KOPT-K1 (cell line): ENCODE results near the gene FGR.

Source experiments
- H3K27ac ChIP-seq: fragments of 200-600 bp; sonication (generic); 2 replicates; pipeline ENCODE4 v1.5.1; 2016; ENCODE audit warnings: antibody characterized with exemption, mild to moderate bottlenecking, low read depth, low read length; ENCODE audit not compliant: poor library complexity, severe bottlenecking
- H3K36me3 ChIP-seq: fragments of 200-600 bp; sonication (generic); 2 replicates; pipeline ENCODE4 v1.5.1; 2017; ENCODE audit warnings: antibody characterized with exemption, mild to moderate bottlenecking, low read length, moderate library complexity; ENCODE audit not compliant: insufficient read depth
- H3K9me3 ChIP-seq: fragments of 200-600 bp; sonication (generic); 2 replicates; pipeline ENCODE4 v1.5.1; 2017; ENCODE audit warnings: antibody characterized with exemption, low read length, mild to moderate bottlenecking; ENCODE audit not compliant: insufficient read depth, poor library complexity, severe bottlenecking

Gene FGR

GRCh38 chr1:27665016-27665651 is 30.1 kb upstream of the FGR start:
- Histone ChIP-seq H3K27ac (no peak overlapping the region), H3K36me3 (peaks cover 21% of the 10 kb centered on the region; the same call in 1 of the 2 replicates), H3K9me3 (no peaks in the 10 kb centered on the region)

DNA sequence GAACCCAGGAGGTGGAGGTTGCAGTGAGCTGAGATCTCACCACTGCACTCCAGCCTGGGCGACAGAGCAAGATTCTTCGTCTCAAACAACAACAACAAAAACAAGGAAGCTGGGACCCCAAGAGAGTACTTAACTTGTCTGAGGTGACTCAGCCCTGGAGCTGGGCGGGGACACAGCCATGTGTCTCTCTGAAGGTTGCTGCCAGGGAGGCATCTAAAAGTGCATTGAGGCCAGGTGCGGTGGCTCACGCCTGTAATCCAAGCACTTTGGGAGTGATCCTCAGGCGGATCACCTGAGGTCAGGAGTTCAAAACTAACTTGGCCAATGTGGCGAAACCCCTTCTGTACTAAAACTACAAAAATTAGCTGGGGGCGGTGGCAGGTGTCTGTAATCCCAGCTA is 29.3 kb upstream of the FGR start:
- no peaks in the 10 kb centered on the region for H3K9me3 ChIP-seq
- H3K36me3 ChIP-seq = peaks cover 21% of the 10 kb centered on the region; the same call in 1 of the 2 replicates
- peak overlapping the region; percentile 99 for H3K27ac ChIP-seq

- peak overlapping the region; percentile 99 for H3K27ac ChIP-seq
- H3K9me3 ChIP-seq = no peaks in the 10 kb centered on the region
- H3K36me3 ChIP-seq = peaks cover 21% of the 10 kb centered on the region; the same call in 1 of the 2 replicates
Observed at GRCh38 chr1:27662707-27663393, 27.9 kb upstream of the FGR start.

GRCh38 chr1:27662261-27662660 is 27.3 kb upstream of the FGR start:
- peak overlapping the region; percentile 99 for H3K27ac ChIP-seq

GRCh38 chr1:27661412-27662075 is 26.6 kb upstream of the FGR start:
- H3K27ac ChIP-seq = peak overlapping the region; percentile 99
- no peaks in the 10 kb centered on the region for H3K9me3 ChIP-seq
- peaks cover 12% of the 10 kb centered on the region; the same call in 1 of the 2 replicates for H3K36me3 ChIP-seq

More at GRCh38 chr1:27662261-27662660, 27.3 kb upstream of the FGR start:
- no peaks in the 10 kb centered on the region for H3K9me3 ChIP-seq
- peaks cover 17% of the 10 kb centered on the region; the same call in 1 of the 2 replicates for H3K36me3 ChIP-seq

GRCh38 chr1:27660300-27660835 is 25.4 kb upstream of the FGR start:
- H3K36me3 ChIP-seq = 0 out of 2 replicates have a peak, but pooled peaks cover under 1% of the 10 kb centered on the region
- H3K27ac ChIP-seq = peak overlapping the region; percentile 99
- no peaks in the 10 kb centered on the region for H3K9me3 ChIP-seq

- Histone ChIP-seq H3K36me3 (no peaks in the 10 kb centered on the region), H3K9me3 (no peaks in the 10 kb centered on the region), H3K27ac (peak overlapping the region; percentile 99)
Observed at GRCh38 chr1:27659497-27660299, 24.7 kb upstream of the FGR start.

DNA sequence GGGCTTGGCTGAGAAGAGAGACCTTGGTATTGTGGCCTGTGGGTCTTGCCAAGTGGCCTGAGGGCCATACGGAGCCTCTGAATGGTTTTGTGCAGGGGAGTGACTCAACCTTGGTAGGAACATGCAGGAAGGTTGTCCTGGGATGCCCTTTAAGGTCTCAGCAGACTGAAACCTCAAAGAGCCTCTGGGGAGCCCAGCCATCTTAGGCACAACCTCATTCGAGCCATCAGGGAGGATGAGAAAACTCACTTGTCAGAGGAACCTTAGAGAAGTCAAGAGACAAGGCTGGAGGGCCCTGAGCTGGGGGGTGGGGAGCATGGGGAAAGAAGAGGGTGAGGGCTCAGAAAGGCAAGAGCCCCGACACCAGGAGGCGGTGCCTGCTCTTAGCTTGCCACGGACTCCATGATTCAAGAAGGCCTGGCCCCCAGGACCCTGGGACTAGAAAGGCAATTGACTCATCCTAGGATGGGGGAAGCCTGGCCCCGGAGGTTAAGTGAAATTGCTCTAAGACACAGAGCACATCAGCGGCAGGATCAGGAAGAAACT is 24.0 kb upstream of the FGR start:
- H3K36me3 ChIP-seq = no peaks in the 10 kb centered on the region
- no peaks in the 10 kb centered on the region for H3K9me3 ChIP-seq
- peak overlapping the region; percentile 99 for H3K27ac ChIP-seq

GRCh38 chr1:27656157-27656893 is 21.3 kb upstream of the FGR start:
- H3K9me3 ChIP-seq = no peaks in the 10 kb centered on the region
- H3K36me3 ChIP-seq = no peaks in the 10 kb centered on the region
- peak overlapping the region; percentile 60 for H3K27ac ChIP-seq

GRCh38 chr1:27655151-27655937 is 20.4 kb upstream of the FGR start:
- Histone ChIP-seq H3K36me3 (no peaks in the 10 kb centered on the region), H3K27ac (peak overlapping the region; percentile 60), H3K9me3 (no peaks in the 10 kb centered on the region)

- no peaks in the 10 kb centered on the region for H3K36me3 ChIP-seq
Observed at GRCh38 chr1:27652111-27652864, 17.3 kb upstream of the FGR start.

GRCh38 chr1:27650539-27651175 is 15.7 kb upstream of the FGR start:
- H3K27ac ChIP-seq = peak overlapping the region; percentile 70
- no peaks in the 10 kb centered on the region for H3K9me3 ChIP-seq
- no peaks in the 10 kb centered on the region for H3K36me3 ChIP-seq

More at GRCh38 chr1:27652111-27652864, 17.3 kb upstream of the FGR start:
- Histone ChIP-seq H3K27ac (peak overlapping the region; percentile 70), H3K9me3 (no peaks in the 10 kb centered on the region)
